Endodermal cell (in vitro differentiated cells): Measurements from ENCODE around the gene JPT2. TPM values are rescaled to one million over a fixed set of nuclear protein-coding genes. Genes with fewer than 3 reads are reported as not detected.

Experiments
- DNase-seq: peaks from one replicate; pipeline ENCODE4 v3.0.0-alpha.2; 2017
- H3K27ac ChIP-seq: 2 replicates; pipeline ENCODE4 v1.5.1; 2013; ENCODE audit warnings: mild to moderate bottlenecking, low read depth, low read length, moderate library complexity
- H3K27me3 ChIP-seq: 2 replicates; pipeline ENCODE4 v1.6.1; 2013; ENCODE audit warnings: mild to moderate bottlenecking, low read length, moderate library complexity; ENCODE audit not compliant: insufficient read depth, control insufficient read depth, poor library complexity, severe bottlenecking
- H3K36me3 ChIP-seq: 2 replicates; pipeline ENCODE4 v1.7.0; 2013; ENCODE audit warnings: mild to moderate bottlenecking, low read length, moderate library complexity; ENCODE audit not compliant: control insufficient read depth, insufficient read depth
- H3K4me1 ChIP-seq: one replicate; pipeline ENCODE4 v1.7.0; 2013; ENCODE audit warnings: low read length; ENCODE audit not compliant: control insufficient read depth, insufficient read depth
- H3K4me3 ChIP-seq: 2 replicates; pipeline ENCODE4 v1.5.1; 2013; ENCODE audit warnings: mild to moderate bottlenecking, low read length, moderate library complexity
- H3K9ac ChIP-seq: 2 replicates; pipeline ENCODE4 v1.6.1; 2013; ENCODE audit warnings: mild to moderate bottlenecking, low read length, moderate library complexity; ENCODE audit not compliant: poor library complexity, severe bottlenecking; ENCODE audit errors: extremely low read depth
- H3K9me3 ChIP-seq: 2 replicates; pipeline ENCODE4 v1.6.1; 2013; ENCODE audit warnings: mild to moderate bottlenecking, low read length, moderate library complexity; ENCODE audit not compliant: control insufficient read depth
- H3K27ac Mint-ChIP-seq: 2 replicates; pipeline ENCODE4 v1.8.0; 2020; ENCODE audit warnings: mixed read lengths
- H3K27me3 Mint-ChIP-seq: 2 replicates; pipeline ENCODE4 v1.8.0; 2021; ENCODE audit warnings: mild to moderate bottlenecking, mixed read lengths; ENCODE audit not compliant: insufficient read depth
- H3K36me3 Mint-ChIP-seq: 2 replicates; pipeline ENCODE4 v1.8.0; 2020; ENCODE audit warnings: low read depth, mixed read lengths
- H3K4me1 Mint-ChIP-seq: 2 replicates; pipeline ENCODE4 v1.8.0; 2020; ENCODE audit warnings: mixed read lengths
- H3K4me3 Mint-ChIP-seq: 2 replicates; pipeline ENCODE4 v1.8.0; 2020; ENCODE audit warnings: mild to moderate bottlenecking, moderate library complexity, mixed read lengths
- H3K9me3 Mint-ChIP-seq: 2 replicates; pipeline ENCODE4 v1.8.0; 2020; ENCODE audit warnings: mild to moderate bottlenecking, mixed read lengths
- CTCF ChIP-seq: fragments of 200-600 bp; sonication (generic); conservative IDR thresholded peaks from 2 replicates; pipeline ENCODE4 v1.5.0; 2021; ENCODE audit warnings: antibody characterized with exemption, mild to moderate bottlenecking
- WGBS, 2 experiments: methylation state at CpG; one replicate each; pipeline versions ENCODE4 v1.1.5 to v1.1.7; 2013; ENCODE audit warnings: missing lambda C conversion rate in 2 of 2, mixed read lengths in 1 of 2; ENCODE audit not compliant: insufficient coverage in 1 of 2, insufficient read length in 1 of 2; 5-methylcytosine and 5-hydroxymethylcytosine counted together
- total RNA-seq, 2 donors: library from RNA; stranded (reverse); fragmentation: NEBNext Ultra II Directional in 1 of 2; extraction: Animal tissue kit (Norgen Biotek cat#: 25700) in 1 of 2; gene quantifications; 2 replicates in 1 of 2; 3 replicates in 1 of 2; pipeline ENCODE4 v1.2.1, GENCODE V29; 2021

Gene JPT2
- total RNA-seq, 2 donors from 2014 or later, result 161 to 168 TPM

GRCh38 chr16:1668612-1669319 lies 9.3 kb upstream of the JPT2 start:
- Mint-ChIP-seq H3K27me3 (no peaks in the 10 kb centered on the region), H3K9me3 (no peaks in the 10 kb centered on the region), H3K4me1 (no peaks in the 10 kb centered on the region), H3K27ac (no peak overlapping the region), H3K36me3 (peaks cover 90% of the 10 kb centered on the region), H3K4me3 (no peak overlapping the region)
- Histone ChIP-seq H3K4me3 (no peak overlapping the region), H3K27ac (no peak overlapping the region), H3K36me3 (peaks cover 95% of the 10 kb centered on the region), H3K9ac (no peak overlapping the region), H3K27me3 (no peaks in the 10 kb centered on the region), H3K9me3 (no peaks in the 10 kb centered on the region), H3K4me1 (no peaks in the 10 kb centered on the region)
- no peak for TF ChIP-seq CTCF
- 91 to 96% methylated on average over 16 to 22 of the region's 23 CpGs for WGBS, 2 experiments
- DNase-seq, result no peak

DNA sequence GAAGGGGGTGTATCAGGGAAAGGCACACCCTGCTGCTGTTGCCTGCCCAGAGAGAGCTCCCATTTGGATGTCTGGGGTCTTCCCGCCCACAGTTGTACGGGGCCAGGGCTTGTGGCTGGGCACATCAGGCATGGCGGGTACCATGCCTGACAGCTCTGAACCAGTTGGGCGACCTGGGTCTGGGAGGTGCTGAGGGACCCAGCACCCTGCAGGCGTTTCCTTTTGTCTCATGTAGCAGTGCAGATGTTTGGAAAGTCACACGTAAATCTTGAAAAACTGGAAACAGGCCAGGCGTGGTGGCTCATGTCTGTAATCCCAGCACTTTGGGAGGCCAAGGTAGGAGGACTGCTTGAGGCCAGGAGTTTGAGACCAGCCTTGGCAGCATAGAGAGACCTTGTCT lies 8.4 kb upstream of the JPT2 start:
- H3K4me3 Mint-ChIP-seq, result no peak overlapping the region
- no peaks in the 10 kb centered on the region for H3K4me1 Mint-ChIP-seq
- H3K9me3 ChIP-seq, result no peaks in the 10 kb centered on the region
- no peak overlapping the region for H3K9ac ChIP-seq
- no peaks in the 10 kb centered on the region for H3K4me1 ChIP-seq
- no peak for DNase-seq
- no peak overlapping the region for H3K27ac ChIP-seq
- no peak overlapping the region for H3K4me3 ChIP-seq
- peaks cover 96% of the 10 kb centered on the region for H3K36me3 ChIP-seq
- no peaks in the 10 kb centered on the region for H3K9me3 Mint-ChIP-seq
- no peaks in the 10 kb centered on the region for H3K27me3 Mint-ChIP-seq
- no peaks in the 10 kb centered on the region for H3K27me3 ChIP-seq
- H3K27ac Mint-ChIP-seq, result no peak overlapping the region
- no peak for TF ChIP-seq CTCF
- 95% methylated on average over 7 of the region's 7 CpGs for WGBS, 2 experiments
- peaks cover 91% of the 10 kb centered on the region for H3K36me3 Mint-ChIP-seq

DNA sequence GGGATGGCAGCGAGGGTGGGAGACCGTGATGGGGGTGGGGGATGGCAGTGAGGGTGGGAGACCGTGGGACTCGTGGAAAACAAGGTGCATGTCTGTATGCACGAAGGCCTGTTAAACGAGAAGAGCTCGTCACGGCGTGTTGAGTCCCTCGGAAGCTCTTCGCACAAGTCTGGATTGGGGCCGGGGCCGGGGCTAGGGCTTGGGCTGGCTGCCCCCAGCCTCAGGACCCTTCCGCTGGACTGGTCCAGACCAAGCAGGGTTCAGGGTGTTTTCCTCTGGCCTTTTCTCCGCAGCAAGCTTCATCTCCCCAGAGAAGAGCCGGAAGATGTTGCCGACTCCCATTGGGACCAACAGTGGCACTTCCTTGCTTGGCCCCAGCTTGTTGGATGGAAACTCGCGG lies 7.7 kb upstream of the JPT2 start:
- H3K9ac ChIP-seq, result no peak overlapping the region
- no peak overlapping the region for H3K4me3 ChIP-seq
- no peak for DNase-seq
- H3K4me1 Mint-ChIP-seq, result no peaks in the 10 kb centered on the region
- H3K4me1 ChIP-seq, result no peaks in the 10 kb centered on the region
- H3K27ac ChIP-seq, result no peak overlapping the region
- H3K27ac Mint-ChIP-seq, result no peak overlapping the region
- H3K4me3 Mint-ChIP-seq, result no peak overlapping the region
- no peak for TF ChIP-seq CTCF
- H3K27me3 ChIP-seq, result no peaks in the 10 kb centered on the region
- H3K36me3 Mint-ChIP-seq, result peaks cover 91% of the 10 kb centered on the region
- peaks cover 96% of the 10 kb centered on the region for H3K36me3 ChIP-seq
- H3K27me3 Mint-ChIP-seq, result no peaks in the 10 kb centered on the region
- no peaks in the 10 kb centered on the region for H3K9me3 Mint-ChIP-seq
- H3K9me3 ChIP-seq, result no peaks in the 10 kb centered on the region
- 97% methylated on average over 14 to 19 of the region's 19 CpGs for WGBS, 2 experiments
